MM.1S (cell line): Measurements from ENCODE around the gene PRDM9.

ENCODE experiments used
- EZH2 ChIP-seq: fragments of 300-600 bp; sonication (generic); optimal IDR thresholded peaks from 2 replicates; pipeline ENCODE3; 2017; ENCODE audit warnings: low read depth, mild to moderate bottlenecking, antibody characterized with exemption, low read length, mixed read lengths
- TF ChIP-seq, protein P1 (sequence below): fragments of 300-600 bp; sonication (generic); IDR thresholded peaks from 2 replicates; pipeline ENCODE4 v1.5.1; 2016; ENCODE audit warnings: antibody characterized with exemption, low read length, mixed read lengths

DNA sequence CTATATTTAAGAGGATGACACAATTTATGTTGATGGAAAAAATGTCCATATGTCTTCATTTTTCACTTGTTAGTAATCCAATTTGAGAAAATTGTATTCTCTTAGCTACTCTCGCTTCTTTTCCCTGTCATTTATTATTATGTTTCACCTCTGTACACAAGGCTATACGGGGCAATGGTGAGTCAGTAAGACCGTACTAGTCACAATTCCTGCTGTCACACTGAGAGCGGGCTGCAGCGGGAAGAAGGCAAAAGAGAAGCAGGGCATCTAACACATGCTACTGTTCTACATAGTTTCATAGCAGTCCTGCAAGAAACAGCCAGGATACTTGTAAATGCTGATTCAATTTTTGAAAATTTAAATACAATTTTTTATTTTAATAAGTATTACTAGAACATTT, 23.3 kb upstream of the PRDM9 start:
- TF ChIP-seq, protein P1, sequence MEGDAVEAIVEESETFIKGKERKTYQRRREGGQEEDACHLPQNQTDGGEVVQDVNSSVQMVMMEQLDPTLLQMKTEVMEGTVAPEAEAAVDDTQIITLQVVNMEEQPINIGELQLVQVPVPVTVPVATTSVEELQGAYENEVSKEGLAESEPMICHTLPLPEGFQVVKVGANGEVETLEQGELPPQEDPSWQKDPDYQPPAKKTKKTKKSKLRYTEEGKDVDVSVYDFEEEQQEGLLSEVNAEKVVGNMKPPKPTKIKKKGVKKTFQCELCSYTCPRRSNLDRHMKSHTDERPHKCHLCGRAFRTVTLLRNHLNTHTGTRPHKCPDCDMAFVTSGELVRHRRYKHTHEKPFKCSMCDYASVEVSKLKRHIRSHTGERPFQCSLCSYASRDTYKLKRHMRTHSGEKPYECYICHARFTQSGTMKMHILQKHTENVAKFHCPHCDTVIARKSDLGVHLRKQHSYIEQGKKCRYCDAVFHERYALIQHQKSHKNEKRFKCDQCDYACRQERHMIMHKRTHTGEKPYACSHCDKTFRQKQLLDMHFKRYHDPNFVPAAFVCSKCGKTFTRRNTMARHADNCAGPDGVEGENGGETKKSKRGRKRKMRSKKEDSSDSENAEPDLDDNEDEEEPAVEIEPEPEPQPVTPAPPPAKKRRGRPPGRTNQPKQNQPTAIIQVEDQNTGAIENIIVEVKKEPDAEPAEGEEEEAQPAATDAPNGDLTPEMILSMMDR = no peak
- no peak for TF ChIP-seq EZH2
